HepG2 (cell line): ENCODE data around the gene PIM1. TPM values are rescaled to one million over a fixed set of nuclear protein-coding genes. Genes with fewer than 3 reads are reported as not detected.

ENCODE experiments used
- BCL6 ChIP-seq: IDR thresholded peaks from 2 replicates; pipeline ENCODE4 v1.6.1; 2016; ENCODE audit warnings: missing genetic modification reagents, missing compliant biosample characterization
- CEBPB ChIP-seq: IDR thresholded peaks from 2 replicates; pipeline ENCODE4 v1.6.1; 2011; ENCODE audit warnings: low read depth, low read length, improper control_type of control experiment, borderline replicate concordance
- DNMT3B ChIP-seq: conservative IDR thresholded peaks from 2 replicates; pipeline ENCODE4 v1.6.1; 2016; ENCODE audit warnings: missing biosample characterization, control low read depth
- EP300 ChIP-seq, 3 experiments: sonication (generic) in 1 of 3; formaldehyde crosslinking in 1 of 3; IDR thresholded peaks; 2 replicates each; pipeline versions ENCODE4 v1.5.1 to v1.6.1; 2011 to 2020; ENCODE audit warnings: low read depth in 2 of 3, low read length in 2 of 3, borderline replicate concordance in 1 of 3, improper control_type of control experiment in 1 of 3, mild to moderate bottlenecking in 1 of 3, missing genetic modification reagents in 1 of 3, moderate library complexity in 1 of 3
- FOXK2 ChIP-seq: fragments of 450-650 bp; IDR thresholded peaks from 2 replicates; pipeline ENCODE4 v1.6.1; 2016
- HDAC2 ChIP-seq: sonication (generic); formaldehyde crosslinking; IDR thresholded peaks from 2 replicates; pipeline ENCODE4 v1.4.0; 2020; ENCODE audit warnings: missing genetic modification reagents
- MBNL3 ChIP-seq: fragments of 250-450 bp; sonication (Bioruptor Pico); conservative IDR thresholded peaks from 2 replicates; pipeline ENCODE4 v1.8.0; 2022; ENCODE audit warnings: mild to moderate bottlenecking, inconsistent platforms
- MEIS2 ChIP-seq: sonication (generic); formaldehyde crosslinking; IDR thresholded peaks from 2 replicates; pipeline ENCODE4 v1.9.0; 2021; ENCODE audit warnings: mild to moderate bottlenecking, missing genetic modification reagents
- MTA1 ChIP-seq: sonication (generic); formaldehyde crosslinking; IDR thresholded peaks from 2 replicates; pipeline ENCODE4 v1.4.0; 2020; ENCODE audit warnings: missing genetic modification reagents, mild to moderate bottlenecking, borderline replicate concordance
- NR2C2 ChIP-seq: sonication (generic); formaldehyde crosslinking; IDR thresholded peaks from 2 replicates; pipeline ENCODE4 v1.4.0; 2020; ENCODE audit warnings: missing genetic modification reagents, mild to moderate bottlenecking, moderate library complexity, borderline replicate concordance
- SOX5 ChIP-seq: IDR thresholded peaks from 2 replicates; pipeline ENCODE4 v1.6.1; 2016; ENCODE audit warnings: borderline replicate concordance
- SSRP1 ChIP-seq: IDR thresholded peaks from 2 replicates; pipeline ENCODE4 v1.6.1; 2016; ENCODE audit warnings: control low read depth
- ZNF276 ChIP-seq: sonication (generic); formaldehyde crosslinking; IDR thresholded peaks from 2 replicates; pipeline ENCODE4 v1.4.0; 2020; ENCODE audit warnings: mild to moderate bottlenecking, low read depth, missing genetic modification reagents
- ZNF30 ChIP-seq: sonication (generic); formaldehyde crosslinking; IDR thresholded peaks from 2 replicates; pipeline ENCODE4 v1.5.0; 2020; ENCODE audit warnings: mild to moderate bottlenecking, missing genetic modification reagents
- ZNF329 ChIP-seq: sonication (generic); formaldehyde crosslinking; IDR thresholded peaks from 2 replicates; pipeline ENCODE4 v1.9.0; 2021; ENCODE audit warnings: low read depth, mild to moderate bottlenecking, missing genetic modification reagents
- ZNF644 ChIP-seq: IDR thresholded peaks from 2 replicates; pipeline ENCODE4 v1.6.1; 2016; ENCODE audit warnings: low read depth
- ZNF816 ChIP-seq: sonication (generic); formaldehyde crosslinking; IDR thresholded peaks from 2 replicates; pipeline ENCODE4 v1.8.0; 2022; ENCODE audit warnings: missing genetic modification reagents, mild to moderate bottlenecking, borderline replicate concordance
- polyA plus RNA-seq, 8 experiments: library from polyadenylated mRNA; depleted of rRNA in 3 of 8; stranded (reverse) in 7 of 8; unstranded in 1 of 8; fragments of >200 nt; fragmentation: Illumina TruSeq in 4 of 8; extraction: Trizol in 4 of 8; gene quantifications; 2 replicates each; pipeline versions ENCODE4 v1.2.1 to v1.2.3, GENCODE V29; 2011 to 2016; ENCODE audit warnings: low read depth in 4 of 8, missing spikeins in 1 of 8, mixed read lengths in 1 of 8; ENCODE audit not compliant: insufficient read depth in 1 of 8
- total RNA-seq, 5 experiments: library from RNA; depleted of rRNA; stranded (reverse); fragments of >200 nt; fragmentation: Illumina TruSeq; extraction: Trizol; gene quantifications; 2 replicates each; pipeline ENCODE4 v1.2.3, GENCODE V29; 2016; ENCODE audit warnings: low read depth in 1 of 5
- TF ChIP-seq, protein P1 (sequence below): sonication (generic); formaldehyde crosslinking; conservative IDR thresholded peaks from 2 replicates; pipeline ENCODE4 v1.4.0; 2020; ENCODE audit warnings: missing genetic modification reagents
- TF ChIP-seq, protein P2 (sequence below): sonication (generic); formaldehyde crosslinking; IDR thresholded peaks from 2 replicates; pipeline ENCODE4 v1.4.0; 2020; ENCODE audit warnings: missing genetic modification reagents, borderline replicate concordance
- TF ChIP-seq, protein P3 (sequence below): fragments of 450-650 bp; IDR thresholded peaks from 2 replicates; pipeline ENCODE4 v1.6.1; 2017

Gene PIM1
- total and polyA plus RNA-seq, 2 of the 13 experiments (the other 11 are each of a cell fraction or from before 2014, with no cell fraction given): 29.4 to 117 TPM

DNA sequence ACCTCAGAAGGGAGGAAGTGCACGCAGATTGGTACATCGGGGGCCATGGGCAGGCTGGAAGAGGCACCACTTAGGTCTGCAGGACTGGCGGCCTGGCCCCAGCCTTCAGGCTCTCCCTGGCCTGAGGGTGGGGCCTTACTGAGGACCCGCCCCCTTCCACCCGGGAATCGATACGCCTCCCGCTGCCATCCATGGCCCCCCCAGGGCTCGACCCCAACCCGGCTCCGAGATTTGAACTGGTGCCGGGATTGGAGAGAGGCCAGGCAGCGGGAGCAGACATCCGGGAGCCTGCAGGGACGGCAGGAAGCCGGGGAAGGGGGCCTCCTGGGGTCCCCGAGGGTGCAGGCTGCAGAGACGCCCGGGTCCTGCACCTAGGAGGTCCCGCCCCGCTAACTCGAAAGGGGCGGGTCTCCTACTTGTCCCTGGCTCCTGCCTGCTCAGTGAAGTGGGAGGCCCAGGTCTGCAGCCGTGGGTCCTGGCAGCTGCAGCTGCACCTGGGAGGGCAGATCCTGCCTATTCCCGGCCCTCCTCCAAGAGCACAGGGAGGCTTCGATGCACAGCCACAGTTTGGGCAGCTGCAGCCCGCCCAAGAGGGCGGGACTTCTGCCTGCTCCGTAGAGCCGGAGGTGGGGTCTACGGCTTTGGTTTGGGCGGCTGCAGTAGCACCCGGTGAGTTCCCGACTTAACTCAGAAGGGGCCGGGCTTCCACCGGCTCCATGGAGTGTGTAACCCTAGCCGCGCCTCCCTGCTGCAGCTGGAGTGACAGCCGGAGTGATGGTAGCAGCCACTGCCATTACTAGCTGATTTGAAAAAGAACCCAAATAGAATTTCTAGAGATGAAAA is 52.4 kb downstream of the PIM1 start (continued):
- TF ChIP-seq EP300 (IDR thresholded peaks at IDR 0.05; ENCODE audit: low read depth in 2 of 2, low read length in 2 of 2): peak in 1 of 2 experiments; percentile 81; a peak in 1 of 4 replicates
- no peak for TF ChIP-seq EP300 (CRISPR knock-in tag; IDR thresholded peaks at IDR 0.05; ENCODE audit: borderline replicate concordance)
- TF ChIP-seq ZNF30 (CRISPR knock-in tag): no peak
- peak; percentile 12; the same call in 1 of the 2 replicates for TF ChIP-seq BCL6 (CRISPR knock-in tag)
- TF ChIP-seq ZNF329 (CRISPR knock-in tag): no peak
- TF ChIP-seq, protein P1, sequence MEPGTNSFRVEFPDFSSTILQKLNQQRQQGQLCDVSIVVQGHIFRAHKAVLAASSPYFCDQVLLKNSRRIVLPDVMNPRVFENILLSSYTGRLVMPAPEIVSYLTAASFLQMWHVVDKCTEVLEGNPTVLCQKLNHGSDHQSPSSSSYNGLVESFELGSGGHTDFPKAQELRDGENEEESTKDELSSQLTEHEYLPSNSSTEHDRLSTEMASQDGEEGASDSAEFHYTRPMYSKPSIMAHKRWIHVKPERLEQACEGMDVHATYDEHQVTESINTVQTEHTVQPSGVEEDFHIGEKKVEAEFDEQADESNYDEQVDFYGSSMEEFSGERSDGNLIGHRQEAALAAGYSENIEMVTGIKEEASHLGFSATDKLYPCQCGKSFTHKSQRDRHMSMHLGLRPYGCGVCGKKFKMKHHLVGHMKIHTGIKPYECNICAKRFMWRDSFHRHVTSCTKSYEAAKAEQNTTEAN (CRISPR knock-in tag): no peak
- peak; percentile 73; the same call in 1 of the 2 replicates for TF ChIP-seq ZNF816 (CRISPR knock-in tag)
- peak; percentile 50; the same call in 1 of the 2 replicates for TF ChIP-seq HDAC2
- TF ChIP-seq ZNF644 (CRISPR knock-in tag): 0 out of 2 replicates have a peak, but pooled peaks have one; percentile 5
- no peak for TF ChIP-seq FOXK2
- no peak for TF ChIP-seq DNMT3B (CRISPR knock-in tag)
- peak; percentile 61; the same call in 1 of the 2 replicates for TF ChIP-seq MEIS2 (CRISPR knock-in tag)
- no peak for TF ChIP-seq SSRP1
- peak; percentile 44; the same call in 1 of the 2 replicates for TF ChIP-seq NR2C2 (CRISPR knock-in tag)
- TF ChIP-seq ZNF276 (CRISPR knock-in tag): peak; percentile 73
- TF ChIP-seq MTA1 (CRISPR knock-in tag): peak; percentile 94
- TF ChIP-seq, protein P2, sequence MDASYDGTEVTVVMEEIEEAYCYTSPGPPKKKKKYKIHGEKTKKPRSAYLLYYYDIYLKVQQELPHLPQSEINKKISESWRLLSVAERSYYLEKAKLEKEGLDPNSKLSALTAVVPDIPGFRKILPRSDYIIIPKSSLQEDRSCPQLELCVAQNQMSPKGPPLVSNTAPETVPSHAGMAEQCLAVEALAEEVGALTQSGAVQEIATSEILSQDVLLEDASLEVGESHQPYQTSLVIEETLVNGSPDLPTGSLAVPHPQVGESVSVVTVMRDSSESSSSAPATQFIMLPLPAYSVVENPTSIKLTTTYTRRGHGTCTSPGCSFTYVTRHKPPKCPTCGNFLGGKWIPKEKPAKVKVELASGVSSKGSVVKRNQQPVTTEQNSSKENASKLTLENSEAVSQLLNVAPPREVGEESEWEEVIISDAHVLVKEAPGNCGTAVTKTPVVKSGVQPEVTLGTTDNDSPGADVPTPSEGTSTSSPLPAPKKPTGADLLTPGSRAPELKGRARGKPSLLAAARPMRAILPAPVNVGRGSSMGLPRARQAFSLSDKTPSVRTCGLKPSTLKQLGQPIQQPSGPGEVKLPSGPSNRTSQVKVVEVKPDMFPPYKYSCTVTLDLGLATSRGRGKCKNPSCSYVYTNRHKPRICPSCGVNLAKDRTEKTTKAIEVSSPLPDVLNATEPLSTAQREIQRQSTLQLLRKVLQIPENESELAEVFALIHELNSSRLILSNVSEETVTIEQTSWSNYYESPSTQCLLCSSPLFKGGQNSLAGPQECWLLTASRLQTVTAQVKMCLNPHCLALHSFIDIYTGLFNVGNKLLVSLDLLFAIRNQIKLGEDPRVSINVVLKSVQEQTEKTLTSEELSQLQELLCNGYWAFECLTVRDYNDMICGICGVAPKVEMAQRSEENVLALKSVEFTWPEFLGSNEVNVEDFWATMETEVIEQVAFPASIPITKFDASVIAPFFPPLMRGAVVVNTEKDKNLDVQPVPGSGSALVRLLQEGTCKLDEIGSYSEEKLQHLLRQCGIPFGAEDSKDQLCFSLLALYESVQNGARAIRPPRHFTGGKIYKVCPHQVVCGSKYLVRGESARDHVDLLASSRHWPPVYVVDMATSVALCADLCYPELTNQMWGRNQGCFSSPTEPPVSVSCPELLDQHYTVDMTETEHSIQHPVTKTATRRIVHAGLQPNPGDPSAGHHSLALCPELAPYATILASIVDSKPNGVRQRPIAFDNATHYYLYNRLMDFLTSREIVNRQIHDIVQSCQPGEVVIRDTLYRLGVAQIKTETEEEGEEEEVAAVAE (CRISPR knock-in tag): peak; percentile 29; the same call in 1 of the 2 replicates
- TF ChIP-seq SOX5 (CRISPR knock-in tag): 0 out of 2 replicates have a peak, but pooled peaks have one; percentile 12
- TF ChIP-seq, protein P3, sequence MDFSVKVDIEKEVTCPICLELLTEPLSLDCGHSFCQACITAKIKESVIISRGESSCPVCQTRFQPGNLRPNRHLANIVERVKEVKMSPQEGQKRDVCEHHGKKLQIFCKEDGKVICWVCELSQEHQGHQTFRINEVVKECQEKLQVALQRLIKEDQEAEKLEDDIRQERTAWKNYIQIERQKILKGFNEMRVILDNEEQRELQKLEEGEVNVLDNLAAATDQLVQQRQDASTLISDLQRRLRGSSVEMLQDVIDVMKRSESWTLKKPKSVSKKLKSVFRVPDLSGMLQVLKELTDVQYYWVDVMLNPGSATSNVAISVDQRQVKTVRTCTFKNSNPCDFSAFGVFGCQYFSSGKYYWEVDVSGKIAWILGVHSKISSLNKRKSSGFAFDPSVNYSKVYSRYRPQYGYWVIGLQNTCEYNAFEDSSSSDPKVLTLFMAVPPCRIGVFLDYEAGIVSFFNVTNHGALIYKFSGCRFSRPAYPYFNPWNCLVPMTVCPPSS: no peak
- TF ChIP-seq CEBPB: no peak
- no peak for TF ChIP-seq MBNL3 (CRISPR knock-in tag)
